Spleen (tissue), 7 donors: ENCODE data around the gene STAT6.

Source experiments
- CTCF ChIP-seq, 11 experiments: fragments of 200-600 bp in 7 of 11; fragments of 450-650 bp in 4 of 11; sonication (generic) in 4 of 11; IDR thresholded peaks in 8 of 11; conservative IDR thresholded peaks in 3 of 11; 1 replicate in 7 of 11; 2 replicates in 4 of 11; pipeline versions ENCODE4 v1.4.0 to v1.8.0; 2016 to 2021; ENCODE audit warnings: antibody characterized with exemption in 11 of 11, inconsistent platforms in 4 of 11, mild to moderate bottlenecking in 1 of 11
- POLR2AphosphoS5 ChIP-seq, 3 donors: sonication (generic); formaldehyde crosslinking; IDR thresholded peaks; one replicate each; pipeline ENCODE4 v1.5.1; 2017; ENCODE audit warnings: antibody characterized with exemption in 3 of 3
- donor health status: DM: no; HTN: no; CAD: no; lungs with moderate emphysema.
- donor health status: DM: no; HTN: no; CAD: no.
- donor health status: DM: no; HTN: no; CAD: no.

- no peak for TF ChIP-seq POLR2AphosphoS5 (IDR thresholded peaks at IDR 0.05)
- no peak for TF ChIP-seq CTCF (IDR thresholded peaks at IDR 0.05 in 8 of 11, conservative IDR thresholded peaks at IDR 0.05 in 3 of 11)
Measured at GRCh38 chr12:57092876-57093414, 18.2 kb downstream of the STAT6 start.
